Ishikawa (cell line): ENCODE measurements around the gene NRXN3.

Source experiments
- CEBPB ChIP-seq: IDR thresholded peaks from 2 replicates; pipeline ENCODE4 v1.6.1; 2012
- CREB1 ChIP-seq: IDR thresholded peaks from 2 replicates; pipeline ENCODE4 v1.6.1; 2012; ENCODE audit warnings: low read depth
- EGR1 ChIP-seq: IDR thresholded peaks from 2 replicates; pipeline ENCODE4 v1.6.1; 2012
- EP300 ChIP-seq: IDR thresholded peaks from 2 replicates; pipeline ENCODE4 v1.6.1; 2012; ENCODE audit warnings: borderline replicate concordance
- FOXM1 ChIP-seq: IDR thresholded peaks from 2 replicates; pipeline ENCODE4 v1.6.1; 2012; ENCODE audit warnings: low read depth, borderline replicate concordance
- NFIC ChIP-seq: IDR thresholded peaks from 2 replicates; pipeline ENCODE4 v1.6.1; 2012
- RAD21 ChIP-seq: IDR thresholded peaks from 2 replicates; pipeline ENCODE4 v1.6.1; 2012; ENCODE audit warnings: low read depth
- REST ChIP-seq: IDR thresholded peaks from 2 replicates; pipeline ENCODE4 v1.6.1; 2012; ENCODE audit warnings: low read depth, mild to moderate bottlenecking
- TAF1 ChIP-seq: IDR thresholded peaks from 2 replicates; pipeline ENCODE4 v1.6.1; 2012; ENCODE audit warnings: low read depth, mild to moderate bottlenecking
- TCF12 ChIP-seq: IDR thresholded peaks from 2 replicates; pipeline ENCODE4 v1.6.1; 2012; ENCODE audit warnings: low read depth
- TEAD4 ChIP-seq: IDR thresholded peaks from 2 replicates; pipeline ENCODE4 v1.6.1; 2012
- USF1 ChIP-seq: IDR thresholded peaks from 2 replicates; pipeline ENCODE4 v1.6.1; 2012
- YY1 ChIP-seq: IDR thresholded peaks from 2 replicates; pipeline ENCODE4 v1.6.1; 2012; ENCODE audit warnings: low read depth
- ZBTB7A ChIP-seq: IDR thresholded peaks from 2 replicates; pipeline ENCODE4 v1.6.1; 2012; ENCODE audit warnings: low read depth
- TF ChIP-seq, protein P1 (sequence below): IDR thresholded peaks from 2 replicates; pipeline ENCODE4 v1.6.1; 2012

Gene NRXN3

GRCh38 chr14:78329371-78329770 lies 159.2 kb downstream of the NRXN3 start:
- TF ChIP-seq CREB1 (no peak), CEBPB (no peak), REST (no peak), RAD21 (no peak), TEAD4 (no peak), FOXM1 (no peak), TAF1 (no peak), ZBTB7A (no peak), YY1 (no peak), TCF12 (no peak), USF1 (no peak), EP300 (no peak), EGR1 (no peak), NFIC (no peak)
- TF ChIP-seq, protein P1, sequence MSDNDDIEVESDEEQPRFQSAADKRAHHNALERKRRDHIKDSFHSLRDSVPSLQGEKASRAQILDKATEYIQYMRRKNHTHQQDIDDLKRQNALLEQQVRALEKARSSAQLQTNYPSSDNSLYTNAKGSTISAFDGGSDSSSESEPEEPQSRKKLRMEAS: no peak

DNA sequence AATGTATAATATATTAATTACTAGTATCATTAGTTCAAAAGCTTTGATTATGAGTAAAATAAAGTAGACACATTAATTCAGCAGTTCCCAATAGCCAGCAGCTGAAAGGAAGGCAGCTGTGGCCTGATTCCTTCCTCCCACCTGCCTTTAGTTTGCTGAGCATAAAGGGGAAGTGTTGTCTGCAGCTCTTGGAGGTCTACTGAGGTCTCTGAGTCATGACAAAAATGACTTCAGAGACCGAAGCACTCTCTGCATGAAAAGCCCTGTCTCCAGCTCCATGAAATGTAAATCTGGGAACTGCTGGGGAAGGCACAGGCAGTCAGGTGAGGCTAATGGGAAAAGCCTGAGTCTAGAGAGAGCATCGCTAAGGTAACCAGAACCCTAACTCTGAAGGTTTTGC lies 165.4 kb downstream of the NRXN3 start:
- TF ChIP-seq YY1: no peak
- no peak for TF ChIP-seq TCF12
- TF ChIP-seq TEAD4: no peak
- TF ChIP-seq, protein P1: no peak
- TF ChIP-seq FOXM1: no peak
- TF ChIP-seq NFIC: no peak
- no peak for TF ChIP-seq USF1

- no peak for TF ChIP-seq TEAD4
Observed at GRCh38 chr14:78340250-78340649, 170.1 kb downstream of the NRXN3 start.

- no peak for TF ChIP-seq TCF12
- TF ChIP-seq USF1: no peak
- no peak for TF ChIP-seq EGR1
Observed at GRCh38 chr14:78341827-78342389, 171.7 kb downstream of the NRXN3 start.

GRCh38 chr14:78342879-78343278 lies 172.7 kb downstream of the NRXN3 start:
- TF ChIP-seq YY1 (no peak), CEBPB (no peak), NFIC (no peak), RAD21 (no peak), EP300 (no peak), EGR1 (no peak), TAF1 (no peak), TCF12 (no peak), ZBTB7A (no peak), CREB1 (no peak), FOXM1 (no peak), REST (no peak), USF1 (no peak), TEAD4 (no peak)
- TF ChIP-seq, protein P1: no peak

DNA sequence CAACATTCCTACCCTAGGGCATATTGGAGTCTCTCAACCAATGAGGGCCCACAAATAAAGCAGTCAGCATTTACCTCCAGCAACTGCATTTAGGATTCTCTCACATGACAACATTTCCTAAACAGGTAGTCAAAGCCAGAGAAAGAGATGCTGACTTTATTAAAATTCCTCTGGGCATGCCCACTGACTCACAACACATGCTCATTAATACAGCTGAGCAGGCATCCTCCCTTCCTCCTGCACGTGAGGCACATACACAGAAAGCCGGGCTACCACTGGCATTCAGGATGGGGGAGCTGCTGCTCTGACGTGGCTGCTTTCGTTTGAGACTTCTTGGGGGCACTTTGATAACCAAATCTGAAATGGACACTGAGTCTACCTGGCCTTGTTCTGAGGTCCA lies 174.1 kb downstream of the NRXN3 start:
- TF ChIP-seq TCF12: no peak
- no peak for TF ChIP-seq TAF1
- no peak for TF ChIP-seq ZBTB7A
- TF ChIP-seq, protein P1: no peak
- TF ChIP-seq YY1: no peak
- no peak for TF ChIP-seq REST
- TF ChIP-seq FOXM1: no peak
- TF ChIP-seq RAD21: no peak
- TF ChIP-seq TEAD4: no peak
- no peak for TF ChIP-seq CREB1
